HS-27A (cell line): Measurements from ENCODE around the gene TFAP2D.

Experiments
- DNase-seq: peaks from one replicate; pipeline ENCODE4 v3.0.0-alpha.2; 2012; ENCODE audit warnings: low read depth, missing footprints

The TFAP2D gene

DNA sequence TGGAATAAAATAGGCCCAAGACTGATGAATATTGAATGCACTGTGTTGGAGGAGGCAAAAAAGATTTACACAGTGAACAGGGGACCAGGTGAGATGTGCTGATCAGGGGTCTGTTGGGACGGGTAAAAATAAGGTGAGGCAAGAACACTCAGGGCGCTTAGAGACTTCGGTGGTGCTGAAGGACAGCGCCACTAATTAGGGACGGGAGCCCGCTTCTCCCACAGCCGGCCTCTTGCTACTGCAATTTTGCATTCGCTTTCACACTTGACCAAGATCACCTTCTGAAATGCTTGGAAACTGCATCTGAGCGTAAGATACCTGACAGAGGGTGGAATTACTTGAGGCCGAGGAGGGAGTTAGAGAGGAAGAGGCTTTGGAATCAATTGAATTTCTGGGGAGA is 7.3 kb downstream of the TFAP2D start:
- no peak for DNase-seq

DNA sequence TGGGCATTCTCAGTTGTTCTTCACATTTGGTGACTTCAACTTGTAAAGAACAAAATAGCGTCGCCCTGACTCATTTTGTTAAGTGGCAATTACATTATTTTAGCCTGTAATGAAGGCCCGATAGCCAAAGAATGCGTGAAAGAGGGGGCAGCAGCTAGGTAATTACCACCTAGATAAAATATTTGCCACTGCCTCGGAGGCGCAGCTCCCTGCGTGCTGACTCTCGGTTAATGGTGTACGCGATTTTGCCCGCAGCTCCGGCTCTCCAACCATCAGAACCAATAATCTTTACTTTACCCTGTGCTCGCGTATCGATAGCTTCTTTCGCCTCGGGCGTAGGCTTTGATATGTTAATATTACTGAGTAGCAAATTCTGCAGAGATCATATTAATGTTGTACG is 8.7 kb downstream of the TFAP2D start:
- no peak for DNase-seq

DNA sequence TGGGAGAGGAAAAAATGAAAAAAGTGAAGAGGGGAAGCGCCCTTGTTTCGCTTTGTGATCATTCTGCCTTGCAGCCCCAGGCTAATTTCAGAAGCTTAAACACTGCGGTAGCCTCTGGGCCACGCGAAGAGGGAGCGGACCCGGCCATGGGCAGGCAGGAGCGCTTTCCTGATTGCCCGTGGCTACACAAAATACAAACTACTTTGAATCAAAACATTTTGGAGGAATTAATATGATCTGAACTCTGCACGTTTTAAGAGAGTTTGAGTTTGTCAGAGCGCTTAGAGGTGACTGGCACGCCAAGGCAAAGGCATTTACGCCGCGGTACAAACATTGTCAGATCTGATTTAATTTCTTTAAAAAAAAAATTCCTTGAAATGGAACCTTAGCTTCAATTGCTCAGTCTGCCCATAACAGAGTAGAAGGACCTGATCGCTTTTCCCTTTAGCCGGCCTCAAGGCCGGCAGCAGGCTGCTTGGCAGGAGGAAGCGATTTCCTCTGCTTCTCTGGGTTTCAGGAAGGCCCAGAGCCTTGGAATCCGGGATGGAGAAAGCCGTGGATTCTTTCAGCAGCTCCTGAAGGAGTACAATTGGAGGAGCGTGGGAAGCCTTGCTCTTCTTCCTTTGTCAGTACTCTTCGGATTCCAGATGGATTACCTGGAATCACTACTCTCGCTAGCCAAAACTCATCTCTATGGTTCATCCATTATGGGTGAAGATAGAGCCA is 9.7 kb downstream of the TFAP2D start:
- DNase-seq: no peak

DNA sequence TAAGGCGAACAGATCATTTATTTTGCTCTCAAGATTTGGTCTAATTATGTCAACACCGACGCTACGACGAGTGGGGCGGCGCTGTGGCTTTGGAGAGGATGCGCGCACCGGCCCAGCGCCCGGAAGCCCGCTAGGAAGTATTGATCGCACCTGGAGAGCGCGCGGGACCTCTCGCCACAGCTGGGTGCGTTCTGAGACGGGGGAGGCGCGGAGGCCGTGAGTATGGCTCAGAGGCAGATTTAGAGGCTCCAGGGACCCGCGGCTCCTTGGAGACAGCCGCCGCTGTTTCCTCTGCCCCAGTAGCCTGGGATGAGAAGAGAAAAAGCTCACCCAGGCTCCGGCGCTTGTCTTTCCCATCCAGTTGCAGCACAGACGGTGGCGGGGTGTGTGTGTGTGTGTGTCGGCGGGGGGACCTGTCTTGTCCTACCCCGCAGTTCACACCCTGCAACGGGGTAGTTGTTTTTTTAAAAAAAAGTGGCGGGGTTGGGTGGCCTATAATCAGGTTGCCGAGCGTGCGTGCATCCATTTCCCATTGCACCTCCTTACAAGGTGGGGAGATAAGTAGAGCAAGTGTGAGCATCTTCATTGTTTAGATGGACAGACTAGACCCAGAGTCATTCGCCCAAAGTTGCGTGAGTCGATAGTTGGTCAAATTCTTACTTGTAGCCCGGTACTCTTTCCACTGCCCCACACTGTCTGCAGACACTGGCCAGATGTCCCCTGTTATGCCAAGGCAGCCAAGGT is 11.2 kb downstream of the TFAP2D start:
- no peak for DNase-seq

DNA sequence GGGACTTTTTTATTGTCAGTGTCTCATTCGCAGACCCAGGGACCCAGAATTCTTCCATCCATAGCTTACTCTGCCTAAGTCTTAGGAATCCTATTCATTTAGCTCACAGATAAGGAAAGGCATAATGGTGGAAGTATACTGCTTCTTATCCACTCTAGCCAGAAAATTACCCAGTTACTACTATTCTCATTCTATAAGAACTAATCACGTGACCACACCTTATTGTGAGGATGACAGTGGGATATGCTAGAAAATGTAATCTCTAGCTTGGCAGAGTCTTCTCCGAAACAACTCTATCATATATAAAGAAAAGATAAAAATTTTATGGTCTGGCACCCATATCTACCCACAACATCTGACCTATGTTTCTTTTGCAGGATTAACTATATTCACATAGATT is 21.2 kb downstream of the TFAP2D start:
- no peak for DNase-seq

GRCh38 chr6:50742161-50742560 is 28.8 kb downstream of the TFAP2D start:
- DNase-seq: no peak

- no peak for DNase-seq
Measured at GRCh38 chr6:50744976-50745375, 31.6 kb downstream of the TFAP2D start.

DNA sequence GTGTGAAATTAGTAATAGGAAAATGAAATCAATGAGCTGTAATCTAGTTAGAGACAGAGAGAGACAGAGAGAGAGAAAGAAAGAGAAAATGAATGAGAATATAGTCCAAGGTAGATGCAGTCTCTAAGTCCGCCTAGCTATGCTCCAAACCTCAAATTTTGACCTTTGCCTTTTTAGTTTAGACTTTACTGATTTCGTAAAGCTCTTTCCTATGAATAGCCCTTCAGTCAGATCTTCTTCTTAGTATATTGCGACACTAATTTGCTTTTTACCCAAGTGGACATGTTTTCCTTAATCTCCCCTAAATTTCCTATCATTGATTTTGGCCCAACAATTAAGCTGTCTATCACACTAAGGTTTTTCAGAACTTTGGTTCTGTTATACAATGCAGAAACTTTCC is 49.5 kb downstream of the TFAP2D start:
- no peak for DNase-seq

GRCh38 chr6:50778696-50779095 is 65.4 kb downstream of the TFAP2D start:
- no peak for DNase-seq

- no peak for DNase-seq
Measured at GRCh38 chr6:50780382-50780781, 67.1 kb downstream of the TFAP2D start.

GRCh38 chr6:50785921-50786320 is 72.6 kb downstream of the TFAP2D start:
- DNase-seq: no peak

DNA sequence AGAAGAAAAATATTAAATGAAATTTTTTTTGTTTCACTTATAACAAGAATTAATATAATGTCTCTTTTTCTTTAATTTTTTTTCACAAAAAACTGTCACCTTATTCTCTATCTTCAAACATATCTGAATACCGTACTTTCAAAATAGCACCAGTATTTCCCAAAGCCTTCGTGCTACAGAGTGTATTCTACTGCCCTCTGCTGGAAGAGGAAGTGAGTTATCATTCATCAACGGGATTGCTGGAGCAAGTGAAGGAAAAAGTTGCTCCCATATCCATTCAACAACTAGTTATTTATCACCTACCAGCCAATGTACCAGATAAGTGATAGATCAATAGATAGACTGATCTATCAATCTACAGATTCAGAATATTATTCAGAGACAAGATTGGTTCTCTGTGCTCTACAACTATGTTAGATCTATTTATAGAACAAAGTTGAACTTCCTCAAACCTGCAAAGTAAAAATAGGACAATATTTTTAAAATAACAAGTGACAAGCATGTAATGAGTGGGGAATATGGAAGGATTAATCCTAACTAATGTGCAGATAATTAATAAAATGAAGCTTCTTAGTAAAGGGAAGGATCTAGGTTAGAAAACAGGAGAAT is 78.7 kb downstream of the TFAP2D start:
- peak; percentile 17 for DNase-seq

DNA sequence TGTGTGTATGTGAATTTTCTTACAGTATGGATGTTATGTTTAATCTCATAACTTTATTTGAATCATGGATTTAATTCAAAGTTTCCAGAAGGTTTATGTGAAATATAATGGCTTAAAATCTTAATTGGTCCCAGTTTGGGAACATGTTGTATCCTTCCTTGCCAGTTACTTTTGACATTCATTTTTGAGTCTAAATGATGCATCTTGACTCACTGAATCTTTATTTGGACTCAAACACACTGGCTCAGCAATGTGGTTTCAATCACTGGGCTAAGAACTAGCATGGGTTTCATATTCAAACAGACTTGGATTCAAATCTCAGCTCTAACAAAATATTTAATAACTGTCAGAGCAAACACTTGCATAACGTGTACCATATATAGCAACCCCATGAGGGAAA is 79.4 kb downstream of the TFAP2D start:
- no peak for DNase-seq

GRCh38 chr6:50795574-50795973 is 82.2 kb downstream of the TFAP2D start:
- DNase-seq: no peak

GRCh38 chr6:50804283-50804682 is 91.0 kb downstream of the TFAP2D start:
- no peak for DNase-seq

GRCh38 chr6:50807035-50807434 is 93.7 kb downstream of the TFAP2D start:
- DNase-seq: no peak

- DNase-seq: no peak
Measured at GRCh38 chr6:50815436-50816114, 102.2 kb downstream of the TFAP2D start.

DNA sequence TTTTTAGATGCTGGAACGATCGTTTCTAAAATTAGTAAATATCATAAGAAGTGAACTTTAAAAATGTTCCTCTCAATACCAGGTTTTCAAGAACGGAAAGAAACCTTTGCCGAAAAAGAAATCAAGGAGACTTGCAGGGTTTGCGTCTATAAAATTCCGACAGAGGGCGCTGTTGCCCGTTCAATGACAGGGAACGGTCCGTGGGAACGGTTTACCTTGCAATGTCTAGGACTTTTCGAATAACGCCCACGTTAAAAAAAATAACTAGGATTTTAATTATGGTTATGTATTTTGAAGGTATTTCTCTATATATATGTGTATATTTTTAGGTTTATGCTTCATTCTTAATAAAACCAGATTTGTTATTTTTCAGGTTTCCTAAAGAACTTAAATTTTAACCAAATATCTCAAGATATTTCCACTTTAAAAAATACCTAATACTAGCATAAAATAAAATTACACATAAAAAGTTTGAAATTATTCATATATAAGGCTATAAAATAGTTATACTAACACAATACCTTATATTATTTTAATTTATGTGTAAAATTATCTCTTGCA is 102.9 kb downstream of the TFAP2D start:
- peak; percentile 51 for DNase-seq

- no peak for DNase-seq
Measured at GRCh38 chr6:50816947-50817645, 103.8 kb downstream of the TFAP2D start.

GRCh38 chr6:50817646-50817950 is 104.3 kb downstream of the TFAP2D start:
- DNase-seq: no peak

GRCh38 chr6:50818020-50818419 is 104.7 kb downstream of the TFAP2D start:
- DNase-seq: no peak

DNA sequence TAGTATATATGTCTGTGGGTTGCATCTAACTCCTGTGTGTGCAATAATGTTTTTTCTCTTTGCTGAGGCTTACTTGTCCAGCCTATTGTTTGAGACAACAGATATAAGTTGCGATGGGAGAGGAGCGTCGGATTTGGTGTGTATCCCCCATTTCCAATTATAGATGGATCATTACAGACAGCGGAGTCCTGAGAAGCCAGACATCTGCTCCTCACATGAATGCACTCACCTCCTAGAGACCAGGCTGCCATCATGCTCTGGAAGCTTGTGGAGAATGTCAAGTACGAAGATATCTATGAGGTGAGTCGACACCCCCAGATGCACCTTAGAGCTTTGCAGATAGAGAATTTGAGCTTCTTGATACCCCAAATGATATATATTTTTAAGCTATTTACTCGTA is 105.3 kb downstream of the TFAP2D start, which contains the start of gene TFAP2B:
Gene TFAP2B, plus strand, starts transcription at position 199 of the 400 bp plus-strand sequence. Its CDS starts 21 bp downstream, at position 220.
- no peak for DNase-seq
